Heart right ventricle (tissue), 16 donors: ENCODE data around the gene SYCP2L. TPM values are rescaled to one million over a fixed set of nuclear protein-coding genes. Genes with fewer than 3 reads are reported as not detected.
"Not testable (repeated sequence)": the region's sequence is repeated elsewhere in the genome, so short reads cannot be mapped to it uniquely, and the experiment has no call there.

Source experiments
- ATAC-seq, 8 donors: fragments of 200-7000 bp; cut with Tn5 transposase; one replicate each; pipeline ENCODE4 v1.9.1; 2020; ENCODE audit warnings: mild to moderate bottlenecking in 8 of 8, moderate library complexity in 8 of 8, moderate number of reproducible peaks in 1 of 8
- DNase-seq, 2 donors: peaks; one replicate each; pipeline ENCODE4 v3.0.0-alpha.2; 2020
- H3K27ac ChIP-seq, 10 donors: fragments of 200-600 bp; sonication (generic) in 2 of 10; one replicate each; pipeline versions ENCODE4 v1.5.0 to v1.8.0; 2020 to 2022; ENCODE audit warnings: mild to moderate bottlenecking in 3 of 10
- H3K27me3 ChIP-seq, 7 donors: fragments of 200-600 bp; one replicate each; pipeline ENCODE4 v1.8.0; 2021 to 2022; ENCODE audit warnings: mild to moderate bottlenecking in 2 of 7
- H3K36me3 ChIP-seq, 9 donors: fragments of 200-600 bp; sonication (generic) in 1 of 9; one replicate each; pipeline versions ENCODE4 v1.5.0 to v1.8.0; 2020 to 2022; ENCODE audit warnings: mild to moderate bottlenecking in 2 of 9
- H3K4me1 ChIP-seq, 9 donors: fragments of 200-600 bp; sonication (generic) in 1 of 9; one replicate each; pipeline versions ENCODE4 v1.5.0 to v1.8.0; 2020 to 2022; ENCODE audit warnings: mild to moderate bottlenecking in 4 of 9
- H3K4me3 ChIP-seq, 10 donors: fragments of 200-600 bp; sonication (generic) in 2 of 10; one replicate each; pipeline versions ENCODE4 v1.5.0 to v1.8.0; 2020 to 2022; ENCODE audit warnings: mild to moderate bottlenecking in 7 of 10, moderate library complexity in 2 of 10
- H3K9me3 ChIP-seq, 11 donors: fragments of 200-600 bp in 10 of 11; sonication (generic) in 2 of 11; one replicate each; pipeline versions ENCODE4 v1.5.0 to v1.8.0; 2013 to 2022; ENCODE audit warnings: mild to moderate bottlenecking in 2 of 11, control low read depth in 1 of 11, moderate library complexity in 1 of 11
- WGBS, 2 donors: extraction: QIAGEN DNeasy Blood & Tissue Kit; methylation state at CpG; one replicate each; pipeline ENCODE4 v1.1.7; 2013; ENCODE audit warnings: inconsistent platforms in 1 of 2; 5-methylcytosine and 5-hydroxymethylcytosine counted together
- intact Hi-C, 10 donors: fragments of 100-400 bp; cut with DNase I; formaldehyde crosslinking; loops; one replicate each; pipeline versions ENCODE4 v1.11.1 to v1.14.2; 2022
- polyA plus RNA-seq, 2 donors: library from polyadenylated mRNA; stranded (reverse); fragments of 200-250 nt; gene quantifications; one replicate each; pipeline ENCODE4 v1.2.3, GENCODE V29; 2013
- total RNA-seq, 10 donors: library from RNA; stranded (reverse); fragmentation: NEBNext Ultra II Directional in 3 of 10; extraction: Animal tissue kit (Norgen Biotek cat#: 25700) in 3 of 10; gene quantifications; one replicate each; pipeline versions ENCODE4 v1.2.1 to v1.2.4, GENCODE V29; 2021 to 2023
- TF ChIP-seq, protein P1 (sequence below), 9 donors: fragments of 200-600 bp; sonication (generic) in 2 of 9; IDR thresholded peaks; one replicate each; pipeline versions ENCODE4 v1.5.0 to v1.8.0; 2021 to 2022; ENCODE audit warnings: antibody characterized with exemption in 9 of 9, mild to moderate bottlenecking in 5 of 9, moderate library complexity in 1 of 9
- donor health status: Arrhythmogenic right ventricular cardiomyopathy.
- donor health status: ischemic (EF 13 %, LVEDD 7.1; RV severe dilation, severe dysfunction).
- donor health status: healthy with polysubstance abuse.
- donor health status: DM: no; HTN: yes; CAD: no.
- donor health status: DM: no; HTN: no; CAD: no.
- donor health status: ischemic (EF 25% LVEDD 6.9; RV normal size, moderate dysfunction).
- donor health status: ischemic (EF 25% LVEDD 5.7; RV mildly dilated, moderate dysfunction).
- donor health status: healthy.
- donor health status: DM: yes; HTN: yes; CAD: no.
- donor health status: Ischemic cardiomyopathy.
- donor health status: ischemic (EF 35%, LVEDD 5.7; RV mildly dilated, moderate dysfunction).
- donor health status: nonischemic (EF 11% LVEDD 7.7; RV severe dilation, severe dysfunction).
- donor health status: DM: yes; HTN: yes; CAD: no.
- donor health status: PGD.
- donor health status: ischemic (EF 29% LVEDD 5.4; RV normal size, mild dysfunction).
- donor health status: nonischemic (EF 23%, LVEDD 6.1; RV moderate dilation, normal function).

SYCP2L gene
- total and polyA plus RNA-seq, 12 donors, result 0.11 to 2.4 (median 0.37) TPM

DNA sequence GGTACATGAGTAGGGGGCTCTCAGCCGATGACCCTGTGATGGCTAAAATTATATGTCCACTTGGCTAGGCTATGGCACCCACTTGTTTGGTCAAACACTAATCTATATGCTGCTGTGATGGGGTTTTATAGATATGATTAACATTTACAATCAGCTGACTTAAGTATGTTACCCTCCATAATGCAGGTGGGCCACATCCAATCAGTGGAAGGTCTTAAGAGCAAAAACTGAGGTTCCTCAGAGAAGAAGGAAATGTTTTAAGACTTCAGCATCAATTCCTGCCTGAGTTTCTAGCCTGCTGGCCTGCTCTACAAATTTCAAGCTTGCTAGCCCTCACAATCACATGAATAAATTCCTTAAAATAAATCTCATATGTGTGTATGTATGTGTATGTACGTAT lies 29.6 kb upstream of the SYCP2L start:
- WGBS, 2 donors, result 93 to 98% methylated on average over 2 of the region's 2 CpGs
- DNase-seq (no peak), ATAC-seq (no peak)
- intact Hi-C loops, result loop anchor here in 1 of 10 donors (10.0 kb wide), 1 partner anchor 218 kb away; no protein-coding TSS in a partner anchor
- TF ChIP-seq, protein P1, sequence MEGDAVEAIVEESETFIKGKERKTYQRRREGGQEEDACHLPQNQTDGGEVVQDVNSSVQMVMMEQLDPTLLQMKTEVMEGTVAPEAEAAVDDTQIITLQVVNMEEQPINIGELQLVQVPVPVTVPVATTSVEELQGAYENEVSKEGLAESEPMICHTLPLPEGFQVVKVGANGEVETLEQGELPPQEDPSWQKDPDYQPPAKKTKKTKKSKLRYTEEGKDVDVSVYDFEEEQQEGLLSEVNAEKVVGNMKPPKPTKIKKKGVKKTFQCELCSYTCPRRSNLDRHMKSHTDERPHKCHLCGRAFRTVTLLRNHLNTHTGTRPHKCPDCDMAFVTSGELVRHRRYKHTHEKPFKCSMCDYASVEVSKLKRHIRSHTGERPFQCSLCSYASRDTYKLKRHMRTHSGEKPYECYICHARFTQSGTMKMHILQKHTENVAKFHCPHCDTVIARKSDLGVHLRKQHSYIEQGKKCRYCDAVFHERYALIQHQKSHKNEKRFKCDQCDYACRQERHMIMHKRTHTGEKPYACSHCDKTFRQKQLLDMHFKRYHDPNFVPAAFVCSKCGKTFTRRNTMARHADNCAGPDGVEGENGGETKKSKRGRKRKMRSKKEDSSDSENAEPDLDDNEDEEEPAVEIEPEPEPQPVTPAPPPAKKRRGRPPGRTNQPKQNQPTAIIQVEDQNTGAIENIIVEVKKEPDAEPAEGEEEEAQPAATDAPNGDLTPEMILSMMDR (IDR thresholded peaks at IDR 0.05), result no peak
- H3K4me1 ChIP-seq, result no peaks in the 10 kb centered on the region
- H3K36me3 ChIP-seq, result peaks cover 0 to 3% (median 0%) of the 10 kb centered on the region in 9 donors
- H3K27ac ChIP-seq, result no peak overlapping the region
- H3K9me3 ChIP-seq, result peaks cover 0 to 28% (median 8%) of the 10 kb centered on the region in 11 donors
- H3K4me3 ChIP-seq, result no peak overlapping the region
- H3K27me3 ChIP-seq, result no peaks in the 10 kb centered on the region

DNA sequence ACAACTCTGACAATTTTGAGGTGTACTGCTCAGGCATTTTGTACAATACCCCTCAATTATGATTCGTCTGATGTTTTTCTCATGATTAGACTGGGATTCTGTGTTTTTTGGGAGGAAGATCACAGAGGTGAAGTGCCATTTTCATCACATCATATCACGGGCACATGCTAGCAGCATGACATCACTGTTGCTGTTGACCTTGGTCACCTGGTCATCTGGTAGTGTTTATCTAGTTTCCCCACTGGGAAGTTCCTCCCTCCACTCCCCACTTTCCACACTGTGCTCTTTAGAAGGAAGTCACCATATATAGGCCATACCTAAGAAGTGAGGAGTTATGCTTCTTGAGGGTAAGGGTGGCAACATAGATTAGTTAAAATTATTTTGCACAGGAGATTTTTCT lies 25.8 kb upstream of the SYCP2L start:
- ATAC-seq (no peak), DNase-seq (no peak)
- no peaks in the 10 kb centered on the region for H3K4me1 ChIP-seq
- H3K36me3 ChIP-seq, result peaks cover 0 to 3% (median 0%) of the 10 kb centered on the region in 9 donors
- TF ChIP-seq, protein P1 (IDR thresholded peaks at IDR 0.05), result no peak
- H3K27me3 ChIP-seq, result no peaks in the 10 kb centered on the region
- H3K9me3 ChIP-seq, result peaks cover 0 to 2% (median 0%) of the 10 kb centered on the region in 11 donors
- intact Hi-C loops, result no loop called here
- H3K27ac ChIP-seq, result no peak overlapping the region
- 74 to 79% methylated on average over 2 of the region's 2 CpGs for WGBS, 2 donors
- no peak overlapping the region for H3K4me3 ChIP-seq

DNA sequence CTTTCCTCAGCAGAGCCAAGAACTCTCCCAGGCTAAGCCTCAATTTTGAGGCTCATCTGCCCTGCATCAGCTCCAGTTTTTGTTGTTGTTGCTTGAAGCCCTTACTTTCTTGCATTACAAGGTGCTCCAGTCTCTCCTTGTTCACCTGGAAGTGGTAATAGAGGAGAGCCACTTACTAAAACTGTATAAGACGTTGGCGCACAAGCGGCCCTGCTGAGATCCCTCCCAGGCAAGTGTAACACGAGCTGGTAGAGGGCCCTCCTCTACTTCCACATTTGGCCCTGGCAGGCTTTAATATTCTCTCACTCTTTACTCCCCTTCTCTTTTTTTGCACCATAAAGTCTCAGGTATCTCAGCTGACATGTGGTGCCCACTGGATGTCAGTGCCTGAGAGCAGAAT lies 24.5 kb upstream of the SYCP2L start:
- Histone ChIP-seq H3K9me3 (peaks cover 0 to 2% (median 0%) of the 10 kb centered on the region in 11 donors), H3K27ac (no peak overlapping the region), H3K27me3 (no peaks in the 10 kb centered on the region), H3K4me3 (no peak overlapping the region), H3K36me3 (peaks cover 0 to 3% (median 0%) of the 10 kb centered on the region in 9 donors), H3K4me1 (no peaks in the 10 kb centered on the region)
- intact Hi-C loops, result no loop called here
- TF ChIP-seq, protein P1 (IDR thresholded peaks at IDR 0.05), result no peak
- DNase-seq (no peak), ATAC-seq (no peak)
- 73 to 77% methylated on average over 4 of the region's 4 CpGs for WGBS, 2 donors

- ATAC-seq, H3K9me3 ChIP-seq, H3K4me3 ChIP-seq, H3K4me1 ChIP-seq, H3K36me3 ChIP-seq, DNase-seq, intact Hi-C loops, H3K27me3 ChIP-seq, H3K27ac ChIP-seq: not testable (repeated sequence)
- WGBS, 2 donors, result 92 to 95% methylated on average over 7 of the region's 7 CpGs
These were observed 23.8 kb upstream of the SYCP2L start for GRCh38 chr6:10863031-10863430.

DNA sequence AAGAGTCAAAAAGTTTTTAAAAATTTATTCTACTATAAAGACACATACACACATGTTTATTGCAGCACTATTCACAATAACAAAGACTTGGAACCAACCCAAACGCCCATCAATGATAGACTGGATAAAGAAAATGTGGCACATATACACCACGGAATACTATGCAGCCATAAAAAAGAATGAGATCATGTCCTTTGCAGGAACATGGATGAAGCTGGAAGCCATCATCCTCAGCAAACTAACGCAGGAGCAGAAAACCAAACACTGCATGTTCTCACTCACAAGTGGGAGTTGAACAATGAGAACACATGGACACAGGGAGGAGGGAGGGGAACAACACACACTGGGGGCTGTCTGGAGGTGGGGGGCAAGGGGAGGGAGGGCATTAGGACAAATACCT lies 20.1 kb upstream of the SYCP2L start:
- intact Hi-C loops, H3K27me3 ChIP-seq, H3K4me3 ChIP-seq, DNase-seq, ATAC-seq, H3K27ac ChIP-seq, H3K9me3 ChIP-seq, H3K4me1 ChIP-seq, H3K36me3 ChIP-seq: not testable (repeated sequence)
- 79 to 81% methylated on average over 3 of the region's 3 CpGs for WGBS, 2 donors
